A549 (cell line): ENCODE results near the gene AK1. TPM values are rescaled to one million over a fixed set of nuclear protein-coding genes. Genes with fewer than 3 reads are reported as not detected.

Experiments used
- ATAC-seq, 2 experiments: fragments of 200-7000 bp in 1 of 2; fragments of >200 bp in 1 of 2; cut with Nextera tagmentation in 1 of 2; cut with Tn5 transposase in 1 of 2; 3 replicates each; pipeline versions ENCODE4 v1.8.0 to v1.9.1; 2018 to 2020; ENCODE audit warnings: mild to moderate bottlenecking in 1 of 2, moderate library complexity in 1 of 2
- CTCF ChIA-PET: fragments of 300-600 bp; sonication (Branson Sonifier 250); formaldehyde crosslinking; extraction: SDS; loops from one replicate; lab custom pipeline; 2021; ENCODE audit warnings: antibody characterized with exemption, inconsistent platforms; lab: Yijun Ruan, JAX
- POLR2A ChIA-PET: fragments of 350-600 bp; formaldehyde crosslinking; extraction: SDS; loops from one replicate; lab custom pipeline; 2021; ENCODE audit warnings: antibody characterized with exemption, inconsistent platforms; lab: Yijun Ruan, JAX
- DNase-seq, 2 experiments: peaks; one replicate each; pipeline versions ENCODE4 v3.0.0 to v3.0.0-alpha.2; 2011 to 2016; ENCODE audit warnings: low read depth in 1 of 2, low spot score in 1 of 2
- FAIRE-seq: peaks from 2 replicates; lab custom pipeline; 2011; peaks lifted over from hg19 to GRCh38; lab: Jason Lieb, UNC
- H3K27ac ChIP-seq, 2 experiments: fragments of >200 bp; sonication (Bioruptor Twin); formaldehyde crosslinking; 3 replicates each; pipeline ENCODE4 v1.5.1; 2016 to 2017
- H3K4me1 ChIP-seq: fragments of >200 bp; sonication (Bioruptor Twin); formaldehyde crosslinking; 3 replicates; pipeline ENCODE4 v1.6.1; 2016
- H3K4me2 ChIP-seq: fragments of >200 bp; sonication (Bioruptor Twin); formaldehyde crosslinking; 3 replicates; pipeline ENCODE4 v1.6.1; 2016
- H3K4me3 ChIP-seq: fragments of >200 bp; sonication (Bioruptor Twin); formaldehyde crosslinking; 3 replicates; pipeline ENCODE4 v1.5.1; 2016
- H3K9me3 ChIP-seq: fragments of >200 bp; sonication (Bioruptor Twin); formaldehyde crosslinking; 3 replicates; pipeline ENCODE4 v1.6.1; 2016
- BCL3 ChIP-seq: fragments of >200 bp; sonication (Bioruptor Twin); formaldehyde crosslinking; IDR thresholded peaks from 3 replicates; pipeline ENCODE4 v1.6.1; 2016
- BHLHE40 ChIP-seq: IDR thresholded peaks from 2 replicates; pipeline ENCODE4 v1.6.1; 2012; ENCODE audit warnings: low read depth, low read length, inconsistent platforms
- CBX2 ChIP-seq: fragments of 200-600 bp; sonication (generic); IDR thresholded peaks from 2 replicates; pipeline ENCODE4 v1.6.1; 2016; ENCODE audit warnings: low read depth, mild to moderate bottlenecking, borderline replicate concordance
- CHD2 ChIP-seq: fragments of 150-350 bp; IDR thresholded peaks from 2 replicates; pipeline ENCODE4 v1.6.1; 2014; ENCODE audit warnings: low read length; ENCODE audit not compliant: partially characterized antibody
- CTCF ChIP-seq: fragments of >200 bp; sonication (Bioruptor Twin); formaldehyde crosslinking; IDR thresholded peaks from 3 replicates; pipeline ENCODE4 v1.5.1; 2016
- E2F6 ChIP-seq: IDR thresholded peaks from 2 replicates; pipeline ENCODE4 v1.6.1; 2012; ENCODE audit warnings: low read depth, borderline replicate concordance
- FOSB ChIP-seq: fragments of 250-450 bp; sonication (Bioruptor Pico); IDR thresholded peaks from 2 replicates; pipeline ENCODE4 v1.5.0; 2020; ENCODE audit warnings: mild to moderate bottlenecking, moderate library complexity
- JUN ChIP-seq, 2 experiments: fragments of >200 bp; sonication (Bioruptor Twin); formaldehyde crosslinking; IDR thresholded peaks; 2 replicates in 1 of 2; 3 replicates in 1 of 2; pipeline ENCODE4 v1.6.1; 2016 to 2017
- MAFK ChIP-seq: fragments of 450-650 bp; IDR thresholded peaks from 2 replicates; pipeline ENCODE4 v1.6.1; 2014; ENCODE audit not compliant: partially characterized antibody
- MAX ChIP-seq: IDR thresholded peaks from 2 replicates; pipeline ENCODE4 v1.6.1; 2012
- PBX3 ChIP-seq: IDR thresholded peaks from 2 replicates; pipeline ENCODE4 v1.6.1; 2012
- PHF8 ChIP-seq: fragments of 200-600 bp; sonication (generic); IDR thresholded peaks from 2 replicates; pipeline ENCODE4 v1.6.1; 2016; ENCODE audit warnings: low read depth, mild to moderate bottlenecking, antibody characterized with exemption, moderate library complexity, borderline replicate concordance
- RAD21 ChIP-seq, 2 experiments: fragments of >200 bp in 1 of 2; sonication (Bioruptor Twin) in 1 of 2; formaldehyde crosslinking in 1 of 2; IDR thresholded peaks in 1 of 2; conservative IDR thresholded peaks in 1 of 2; 2 replicates in 1 of 2; 3 replicates in 1 of 2; pipeline ENCODE4 v1.6.1; 2012 to 2018; ENCODE audit warnings: inconsistent platforms in 1 of 2
- REST ChIP-seq: fragments of 200-600 bp; sonication (generic); IDR thresholded peaks from 2 replicates; pipeline ENCODE4 v1.6.1; 2016; ENCODE audit warnings: antibody characterized with exemption, mild to moderate bottlenecking, moderate library complexity
- RFX5 ChIP-seq: fragments of 450-650 bp; IDR thresholded peaks from 2 replicates; pipeline ENCODE4 v1.7.1; 2014; ENCODE audit warnings: antibody characterized with exemption, mild to moderate bottlenecking, moderate library complexity
- RNF2 ChIP-seq: fragments of 200-600 bp; sonication (generic); IDR thresholded peaks from 2 replicates; pipeline ENCODE4 v1.6.1; 2016; ENCODE audit warnings: low read depth, mild to moderate bottlenecking, antibody characterized with exemption, moderate library complexity, borderline replicate concordance
- SMC3 ChIP-seq: fragments of >200 bp; sonication (Bioruptor Twin); formaldehyde crosslinking; IDR thresholded peaks from 3 replicates; pipeline ENCODE4 v1.6.1; 2018; ENCODE audit warnings: inconsistent platforms
- SREBF2 ChIP-seq: fragments of 450-650 bp; IDR thresholded peaks from 2 replicates; pipeline ENCODE4 v1.6.1; 2014; ENCODE audit warnings: mild to moderate bottlenecking, moderate library complexity
- ZFP36 ChIP-seq: fragments of 450-650 bp; IDR thresholded peaks from 2 replicates; pipeline ENCODE4 v1.6.1; 2014; ENCODE audit warnings: borderline replicate concordance; ENCODE audit not compliant: partially characterized antibody
- WGBS: methylation state at CpG from one replicate; pipeline ENCODE4 v1.1.6; 2017; ENCODE audit errors: missing lambda C conversion rate; 5-methylcytosine and 5-hydroxymethylcytosine counted together
- polyA plus RNA-seq, 4 experiments: library from polyadenylated mRNA; depleted of rRNA in 3 of 4; stranded (reverse); fragments of >200 nt; fragmentation: RNase III in 1 of 4; extraction: RNeasy Plus Mini Kit Qiagen cat#74134 plus additional on column Dnase treatment in 1 of 4; gene quantifications; 2 replicates in 3 of 4; 3 replicates in 1 of 4; pipeline ENCODE4 v1.2.3, GENCODE V29; 2011 to 2017

The AK1 gene
- polyA plus RNA-seq, 2 of the 4 experiments (the other 2 are of a cell fraction): 30.0 to 31.9 TPM

- POLR2A ChIA-PET: interaction anchor here (0.5 kb wide), 2 partner anchors 24 to 279 kb away, joined by 3 to 7 read pairs; no protein-coding TSS in a partner anchor
- H3K4me3 ChIP-seq: no peak overlapping the region
- peak; percentile 45 to 50 for DNase-seq
- WGBS: 53% methylated on average over 28 of the region's 42 CpGs
- H3K27ac ChIP-seq: no peak overlapping the region
- H3K4me1 ChIP-seq: peaks cover 9% of the 10 kb centered on the region
- ATAC-seq: peak; percentile 59 to 83
- H3K9me3 ChIP-seq: no peaks in the 10 kb centered on the region
- peak overlapping the region; percentile 12; the same call in 2 of the 3 replicates for H3K4me2 ChIP-seq
- no peak for FAIRE-seq
- no peak for TF ChIP-seq MAX
- no peak for TF ChIP-seq SREBF2
- TF ChIP-seq MAFK: no peak
- TF ChIP-seq CTCF: peak; percentile 57
- no peak for TF ChIP-seq RNF2
- TF ChIP-seq RAD21 (conservative IDR thresholded peaks at IDR 0.05 in 1 of 2, IDR thresholded peaks at IDR 0.05 in 1 of 2): peak; percentile 18 to 44; a peak in 4 of 5 replicates
- no peak for TF ChIP-seq RFX5
- TF ChIP-seq PBX3: no peak
- no peak for TF ChIP-seq E2F6
- TF ChIP-seq PHF8: no peak
- no peak for TF ChIP-seq CBX2
- TF ChIP-seq SMC3: peak; percentile 66; the same call in 2 of the 3 replicates
- no peak for TF ChIP-seq CHD2
- no peak for TF ChIP-seq REST
- TF ChIP-seq FOSB (CRISPR knock-in tag): no peak
- TF ChIP-seq JUN (IDR thresholded peaks at IDR 0.05): no peak; a peak in 1 of 5 replicates
- no peak for TF ChIP-seq ZFP36
- TF ChIP-seq BCL3: no peak
- no peak for TF ChIP-seq BHLHE40
- TF ChIP-seq, all 56 proteins: peak for 3
- CTCF ChIA-PET: interaction anchor here (0.6 to 5.1 kb wide), 21 partner anchors 8 to 96 kb away, joined by 3 to 25 read pairs (median 4); partner anchors contain the start of gene TOR2A
These were observed 52.0 kb downstream of the AK1 start for GRCh38 chr9:127825319-127826051.
